ENCODE data around the gene ROCK2.

Gene ROCK2

GRCh38 chr2:11385847-11386246 is 41.4 kb upstream of the ROCK2 start:
- TF ChIP-seq SIN3A (IDR thresholded peaks at IDR 0.05; ENCODE audit: borderline replicate concordance, insufficient read depth, low read length) (no peak), FOXP2 (optimal IDR thresholded peaks at IDR 0.05; ENCODE audit: borderline replicate concordance, extremely low read depth, extremely low read length, insufficient read depth) (no peak), TAF1 (IDR thresholded peaks at IDR 0.05; ENCODE audit: borderline replicate concordance, insufficient read depth, low read length) (no peak), REST (IDR thresholded peaks at IDR 0.05; ENCODE audit: insufficient read depth in 1 of 2, low read depth in 2 of 2, low read length in 2 of 2) (no peak), POLR2AphosphoS5 (IDR thresholded peaks at IDR 0.05; ENCODE audit: low read depth, low read length) (no peak)

- TF ChIP-seq SIN3A (IDR thresholded peaks at IDR 0.05; ENCODE audit: borderline replicate concordance, insufficient read depth, low read length) (no peak), TAF1 (IDR thresholded peaks at IDR 0.05; ENCODE audit: borderline replicate concordance, insufficient read depth, low read length) (no peak), POLR2AphosphoS5 (IDR thresholded peaks at IDR 0.05; ENCODE audit: low read depth, low read length) (no peak), REST (IDR thresholded peaks at IDR 0.05; ENCODE audit: insufficient read depth in 1 of 2, low read depth in 2 of 2, low read length in 2 of 2) (no peak), FOXP2 (optimal IDR thresholded peaks at IDR 0.05; ENCODE audit: borderline replicate concordance, extremely low read depth, extremely low read length, insufficient read depth) (no peak)
Measured at GRCh38 chr2:11385216-11385615, 40.8 kb upstream of the ROCK2 start.

- TF ChIP-seq FOXP2 (optimal IDR thresholded peaks at IDR 0.05; ENCODE audit: borderline replicate concordance, extremely low read depth, extremely low read length, insufficient read depth), result no peak
- no peak for TF ChIP-seq POLR2AphosphoS5 (IDR thresholded peaks at IDR 0.05; ENCODE audit: low read depth, low read length)
- no peak for TF ChIP-seq TAF1 (IDR thresholded peaks at IDR 0.05; ENCODE audit: borderline replicate concordance, insufficient read depth, low read length)
- no peak for TF ChIP-seq REST (IDR thresholded peaks at IDR 0.05; ENCODE audit: insufficient read depth in 1 of 2, low read depth in 2 of 2, low read length in 2 of 2)
- TF ChIP-seq SIN3A (IDR thresholded peaks at IDR 0.05; ENCODE audit: borderline replicate concordance, insufficient read depth, low read length), result no peak
Measured at GRCh38 chr2:11379558-11379957, 35.1 kb upstream of the ROCK2 start.

- TF ChIP-seq FOXP2 (optimal IDR thresholded peaks at IDR 0.05; ENCODE audit: borderline replicate concordance, extremely low read depth, extremely low read length, insufficient read depth), result no peak
- TF ChIP-seq REST (IDR thresholded peaks at IDR 0.05; ENCODE audit: insufficient read depth in 1 of 2, low read depth in 2 of 2, low read length in 2 of 2), result no peak
- TF ChIP-seq POLR2AphosphoS5 (IDR thresholded peaks at IDR 0.05; ENCODE audit: low read depth, low read length), result no peak
- no peak for TF ChIP-seq SIN3A (IDR thresholded peaks at IDR 0.05; ENCODE audit: borderline replicate concordance, insufficient read depth, low read length)
- no peak for TF ChIP-seq TAF1 (IDR thresholded peaks at IDR 0.05; ENCODE audit: borderline replicate concordance, insufficient read depth, low read length)
Measured at GRCh38 chr2:11377928-11378545, 33.6 kb upstream of the ROCK2 start.

Data from PFSK-1 (cell line).